GM12872 (cell line): Measurements from ENCODE around the gene IQGAP3.
A peak's percentile ranks its signal among the peaks of the same experiment; 100 is the strongest.

Source experiments
- TF ChIP-seq, protein P1 (sequence below): IDR thresholded peaks from 3 replicates; pipeline ENCODE4 v1.5.1; 2011; ENCODE audit warnings: low read depth, mild to moderate bottlenecking, low read length, moderate library complexity; ENCODE audit not compliant: insufficient read depth

IQGAP3 gene

DNA sequence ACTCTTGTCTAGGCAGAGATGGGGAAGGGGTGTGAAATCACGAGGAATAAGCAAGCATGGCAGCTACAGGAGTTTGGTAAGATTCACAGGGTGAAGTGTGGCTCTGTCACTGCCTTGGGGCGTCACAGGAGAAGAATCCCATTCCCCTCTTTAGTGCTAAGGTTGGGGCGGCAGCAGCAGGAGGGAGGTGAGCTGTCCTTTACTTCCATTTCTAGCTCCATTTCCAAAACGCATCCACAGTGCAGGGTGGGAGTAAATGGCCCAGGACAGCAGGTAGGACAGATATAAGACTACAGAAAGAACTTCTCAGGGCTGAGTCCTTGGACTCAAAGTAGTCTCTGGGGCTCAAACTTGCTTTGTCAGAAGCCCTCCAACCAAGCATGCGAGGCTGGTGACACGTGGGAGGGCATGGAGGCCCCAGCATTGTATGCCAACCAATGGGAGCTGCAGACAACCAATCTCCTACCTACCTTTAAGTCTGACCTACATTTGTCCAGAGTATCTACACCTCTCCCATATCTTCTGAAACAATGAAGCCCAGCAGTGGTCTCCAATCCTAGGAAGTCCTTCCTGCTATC is 80.3 kb downstream of the IQGAP3 start:
- TF ChIP-seq, protein P1, sequence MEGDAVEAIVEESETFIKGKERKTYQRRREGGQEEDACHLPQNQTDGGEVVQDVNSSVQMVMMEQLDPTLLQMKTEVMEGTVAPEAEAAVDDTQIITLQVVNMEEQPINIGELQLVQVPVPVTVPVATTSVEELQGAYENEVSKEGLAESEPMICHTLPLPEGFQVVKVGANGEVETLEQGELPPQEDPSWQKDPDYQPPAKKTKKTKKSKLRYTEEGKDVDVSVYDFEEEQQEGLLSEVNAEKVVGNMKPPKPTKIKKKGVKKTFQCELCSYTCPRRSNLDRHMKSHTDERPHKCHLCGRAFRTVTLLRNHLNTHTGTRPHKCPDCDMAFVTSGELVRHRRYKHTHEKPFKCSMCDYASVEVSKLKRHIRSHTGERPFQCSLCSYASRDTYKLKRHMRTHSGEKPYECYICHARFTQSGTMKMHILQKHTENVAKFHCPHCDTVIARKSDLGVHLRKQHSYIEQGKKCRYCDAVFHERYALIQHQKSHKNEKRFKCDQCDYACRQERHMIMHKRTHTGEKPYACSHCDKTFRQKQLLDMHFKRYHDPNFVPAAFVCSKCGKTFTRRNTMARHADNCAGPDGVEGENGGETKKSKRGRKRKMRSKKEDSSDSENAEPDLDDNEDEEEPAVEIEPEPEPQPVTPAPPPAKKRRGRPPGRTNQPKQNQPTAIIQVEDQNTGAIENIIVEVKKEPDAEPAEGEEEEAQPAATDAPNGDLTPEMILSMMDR = no peak

DNA sequence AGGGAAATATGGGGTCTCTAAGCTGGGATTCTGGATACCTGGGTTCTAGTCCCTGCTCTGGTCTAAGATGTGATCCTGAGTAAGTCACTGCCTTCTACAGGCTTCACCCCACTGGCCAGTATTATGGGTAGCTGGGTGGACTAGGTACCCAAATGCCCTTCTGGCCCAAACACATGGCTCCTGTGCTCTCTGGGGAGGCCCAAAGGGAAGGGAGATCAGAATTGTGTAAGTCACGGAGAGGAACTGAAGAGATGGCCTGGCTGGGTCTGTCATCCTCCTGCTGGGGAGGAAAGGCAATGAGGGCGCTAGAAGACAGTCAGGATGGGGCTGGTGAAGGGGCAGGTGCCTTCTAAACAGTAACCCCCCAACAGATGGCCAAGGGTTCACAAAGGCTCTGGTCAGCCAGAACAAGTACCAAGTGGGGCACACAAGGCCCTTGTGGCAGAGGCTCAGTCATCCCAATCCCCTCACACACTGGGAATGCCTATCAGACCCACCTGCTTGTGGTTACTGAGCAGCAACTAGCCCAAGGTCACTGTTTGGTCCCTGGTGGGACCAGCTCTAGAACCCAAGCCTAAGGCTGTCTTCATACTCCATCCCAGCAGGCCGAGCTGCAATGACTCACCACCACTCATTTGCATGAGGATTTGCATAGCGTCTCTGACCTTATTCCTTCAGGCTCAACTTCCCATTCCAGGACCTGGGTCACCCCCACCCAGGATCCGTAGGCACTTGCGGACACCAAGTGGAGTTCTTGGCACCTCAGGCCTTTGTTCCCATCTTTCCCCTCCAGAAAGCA is 81.0 kb downstream of the IQGAP3 start:
- TF ChIP-seq, protein P1 = no peak

DNA sequence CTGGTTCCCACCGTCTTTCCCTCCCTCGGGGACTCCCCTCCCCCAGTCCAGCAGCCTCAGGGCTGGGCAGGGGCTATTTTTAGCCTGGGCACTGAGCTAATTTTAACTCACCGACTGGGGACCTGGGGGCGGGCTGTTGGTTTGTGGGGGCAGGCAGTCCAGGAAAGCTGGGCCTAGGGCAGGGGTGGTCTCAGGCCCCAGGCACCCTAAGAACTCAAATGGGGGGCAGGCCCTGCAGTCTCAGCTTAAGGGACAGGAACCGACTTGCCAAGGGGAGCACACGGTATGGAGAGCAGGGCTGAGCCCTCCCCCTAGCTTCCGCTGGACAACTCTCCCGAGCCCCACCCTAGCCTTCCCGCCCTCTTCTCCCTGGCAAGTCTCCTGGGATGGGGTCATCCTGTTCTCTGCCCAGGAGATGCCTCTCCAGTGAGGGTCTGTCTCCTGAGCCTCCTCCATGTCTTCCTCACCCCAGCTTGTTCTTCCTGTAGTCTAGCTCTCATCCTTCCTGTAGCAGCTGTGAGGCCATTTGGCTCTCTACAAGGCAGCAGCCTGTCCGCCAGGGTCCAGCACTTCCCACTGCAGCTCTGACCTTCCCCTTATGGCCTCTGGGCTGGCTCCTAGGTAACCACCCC is 81.8 kb downstream of the IQGAP3 start:
- TF ChIP-seq, protein P1 = 0 out of 3 replicates have a peak, but pooled peaks have one; percentile 18

DNA sequence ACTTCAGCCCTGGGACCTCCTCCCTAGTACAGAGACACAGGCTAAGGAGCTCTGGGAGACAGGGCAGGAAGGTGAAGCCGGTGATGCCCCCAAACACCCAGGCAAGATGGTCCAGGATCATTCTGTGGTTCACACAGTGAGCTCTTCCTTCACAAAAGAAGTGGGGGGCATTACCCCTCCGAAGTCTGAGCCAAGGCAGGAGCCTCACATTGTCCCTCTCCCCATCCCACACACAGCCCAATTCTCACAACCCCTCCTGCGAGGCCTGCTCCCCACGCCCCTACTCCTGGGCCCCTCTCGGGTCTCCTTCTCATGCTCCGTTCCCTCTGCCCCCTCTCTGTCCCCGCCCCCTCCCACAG is 82.5 kb downstream of the IQGAP3 start:
- TF ChIP-seq, protein P1 = no peak

DNA sequence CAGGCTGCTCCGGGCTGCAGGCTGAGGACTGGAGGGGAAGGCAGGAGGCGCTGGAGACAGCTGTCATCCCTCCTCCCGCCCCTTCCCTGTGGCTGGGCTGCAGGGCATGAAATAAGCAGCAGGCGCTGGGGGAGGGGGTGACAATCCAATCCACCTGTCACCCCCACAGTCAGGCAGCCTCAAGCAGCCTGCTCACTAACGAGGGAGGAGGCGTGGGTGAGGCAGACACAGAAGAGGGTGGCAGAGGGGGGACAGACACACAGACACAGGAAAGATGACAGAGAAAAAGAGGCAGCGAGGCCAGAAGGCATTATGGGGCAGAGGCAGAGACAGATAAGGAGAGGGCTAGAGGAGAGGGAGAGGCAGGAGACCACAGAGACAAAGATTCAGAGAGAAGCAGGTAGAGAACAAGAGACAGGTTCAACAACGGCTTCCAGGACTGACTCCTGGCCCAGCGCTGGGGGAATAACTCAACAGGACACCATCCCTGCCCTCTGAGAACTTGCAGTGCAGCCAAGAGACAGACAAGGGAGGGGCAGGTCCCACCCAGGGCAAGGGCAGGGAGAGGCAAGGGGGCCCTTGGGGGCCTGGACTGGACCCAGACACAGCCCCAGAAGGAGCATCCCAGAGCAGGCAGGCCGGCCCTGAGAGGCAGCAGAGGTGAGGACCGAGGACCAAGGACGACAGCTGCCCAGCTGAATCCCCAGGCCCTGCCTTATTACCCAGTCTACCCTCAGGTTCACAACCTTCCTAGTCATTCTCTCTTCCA is 83.0 kb downstream of the IQGAP3 start:
- TF ChIP-seq, protein P1 = no peak

DNA sequence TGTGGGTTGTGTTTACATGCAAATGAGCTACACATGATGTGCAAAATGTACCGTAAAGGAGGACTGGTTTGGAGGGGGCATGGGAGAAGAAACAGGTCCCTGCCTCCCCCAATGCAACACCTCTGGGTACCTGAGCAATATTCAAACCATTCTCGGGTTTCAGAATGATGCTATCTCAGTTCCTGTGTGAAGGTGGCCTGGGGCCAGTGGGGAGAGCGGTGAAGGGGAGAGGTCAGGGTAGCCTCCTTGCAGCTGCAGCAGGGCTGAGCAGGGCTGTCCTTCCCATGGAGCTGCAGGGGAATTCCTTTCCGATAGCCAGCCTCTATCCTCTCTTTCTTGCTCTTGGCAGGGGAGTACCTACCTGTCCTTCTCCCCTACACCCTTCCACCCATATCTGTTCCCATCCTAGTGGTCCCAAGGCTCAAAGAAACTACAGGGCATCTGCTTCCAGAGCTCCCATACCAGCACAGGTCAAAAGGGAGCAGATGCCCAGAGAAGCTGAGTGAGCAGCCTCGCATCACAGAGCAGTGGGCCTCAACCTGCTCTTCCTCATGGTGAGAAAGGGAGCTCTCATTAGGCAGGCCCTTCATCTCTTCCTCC is 83.7 kb downstream of the IQGAP3 start:
- TF ChIP-seq, protein P1 = no peak
